NCI-H82 (cell line): ENCODE results near the gene OR2M3.
A peak's percentile ranks its signal among the peaks of the same experiment; 100 is the strongest.
"Not testable (repeated sequence)": the region's sequence is repeated elsewhere in the genome, so short reads cannot be mapped to it uniquely, and the experiment has no call there.

Experiments used
- DNase-seq: peaks from one replicate; lab custom pipeline; 2025; lab: John Stamatoyannopoulos, UW

Gene OR2M3, protein sequence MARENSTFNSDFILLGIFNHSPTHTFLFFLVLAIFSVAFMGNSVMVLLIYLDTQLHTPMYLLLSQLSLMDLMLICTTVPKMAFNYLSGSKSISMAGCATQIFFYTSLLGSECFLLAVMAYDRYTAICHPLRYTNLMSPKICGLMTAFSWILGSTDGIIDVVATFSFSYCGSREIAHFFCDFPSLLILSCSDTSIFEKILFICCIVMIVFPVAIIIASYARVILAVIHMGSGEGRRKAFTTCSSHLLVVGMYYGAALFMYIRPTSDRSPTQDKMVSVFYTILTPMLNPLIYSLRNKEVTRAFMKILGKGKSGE

DNA sequence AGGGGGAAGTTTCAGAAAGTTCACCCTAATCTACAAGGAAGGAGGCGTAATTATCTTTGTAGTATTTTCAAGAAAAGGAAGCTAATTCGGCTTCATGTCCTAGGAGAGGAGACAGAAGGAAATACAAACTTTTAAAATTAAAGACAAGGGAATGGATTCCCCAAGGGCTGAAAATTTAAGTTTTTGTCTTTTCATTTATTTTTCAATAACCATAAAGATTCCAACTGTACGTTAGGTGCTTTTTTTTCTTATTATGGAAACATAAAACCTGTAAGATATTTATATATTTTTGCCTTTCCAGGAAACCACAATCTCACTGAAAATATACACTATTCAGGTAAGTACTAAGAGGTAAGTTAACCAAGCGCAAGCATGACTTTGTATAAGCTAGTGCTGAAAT, at the start of gene OR2M3:
Gene OR2M3 (plus strand): TSS at position 301 of the 400 bp plus-strand sequence. CDS start 5,803 bp downstream, outside the sequence.
- DNase-seq: no peak

DNA sequence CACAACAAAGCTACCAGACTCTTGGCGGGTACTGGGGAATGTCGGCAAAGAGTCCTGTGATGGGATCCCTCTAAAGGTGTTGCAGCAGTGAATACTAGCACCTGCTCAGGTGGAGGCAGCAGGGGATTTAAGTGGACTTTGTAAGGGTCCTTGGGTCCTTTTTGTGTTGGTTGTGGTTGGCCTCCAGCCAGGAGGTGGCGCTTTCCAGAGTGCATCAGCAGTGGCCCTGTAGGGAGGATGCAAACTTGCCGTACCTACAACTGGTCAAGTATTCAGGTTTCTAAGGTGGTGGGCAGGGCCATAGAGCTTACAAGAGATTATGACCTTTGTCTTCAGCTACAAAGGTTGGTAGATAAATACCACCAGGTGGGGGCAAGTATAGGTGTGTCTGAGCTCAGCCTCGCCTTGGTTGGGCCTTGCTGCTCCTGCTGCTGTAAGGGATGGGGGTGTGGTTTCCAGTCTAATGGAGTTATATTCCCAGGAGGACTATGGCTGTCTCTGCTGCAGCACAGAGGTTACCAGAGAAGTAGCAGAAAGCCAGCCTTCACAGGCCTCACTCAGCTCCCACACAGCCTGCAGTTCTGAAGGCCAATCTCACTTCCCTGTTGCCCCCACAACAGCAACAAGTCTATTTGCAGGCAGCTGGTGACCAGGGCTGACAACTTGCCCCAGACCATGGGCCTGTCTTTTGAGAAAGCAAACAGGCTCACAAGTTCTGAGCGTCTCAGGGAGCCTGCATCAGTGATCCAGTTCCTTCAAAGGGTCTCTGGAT, 44.8 kb upstream of the OR2M3 start:
- no peak for DNase-seq

DNA sequence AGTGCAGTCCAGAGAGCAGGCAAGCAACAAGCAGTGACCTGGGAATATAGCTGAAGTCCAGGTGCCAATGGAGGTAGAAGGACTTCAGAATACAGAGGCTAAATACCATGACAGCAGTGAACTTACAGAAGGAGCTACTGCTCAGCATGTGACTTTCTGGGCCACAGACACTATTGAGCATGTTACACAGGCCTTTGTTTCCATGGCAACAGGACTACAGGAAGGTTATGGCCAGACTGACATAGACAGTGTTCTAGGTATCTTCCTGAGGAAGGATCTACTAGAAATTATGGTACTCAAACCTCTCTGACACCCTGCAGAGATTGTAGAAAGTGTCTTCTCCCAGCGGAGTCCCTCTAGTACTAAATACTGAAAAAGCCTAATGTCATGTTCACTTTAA, 41.1 kb upstream of the OR2M3 start:
- no peak for DNase-seq

DNA sequence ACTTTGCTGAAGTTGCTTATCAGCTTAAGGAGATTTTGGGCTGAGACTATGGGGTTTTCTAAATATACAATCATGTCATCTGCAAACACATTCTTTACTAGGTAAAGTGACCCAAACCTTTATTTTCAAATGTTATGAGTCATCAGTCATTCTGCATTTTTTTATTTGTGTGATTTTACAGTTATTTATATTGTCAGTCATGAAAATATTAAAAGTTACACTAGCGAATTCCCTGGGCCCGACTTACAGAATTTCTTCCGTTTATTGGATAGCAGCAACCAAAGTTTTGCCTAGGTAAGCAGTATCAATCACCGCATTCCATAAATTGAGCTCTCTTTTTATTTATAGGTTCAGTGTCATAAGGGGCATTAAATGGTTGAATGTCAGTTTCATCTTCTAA, 38.3 kb upstream of the OR2M3 start:
- no peak for DNase-seq

DNA sequence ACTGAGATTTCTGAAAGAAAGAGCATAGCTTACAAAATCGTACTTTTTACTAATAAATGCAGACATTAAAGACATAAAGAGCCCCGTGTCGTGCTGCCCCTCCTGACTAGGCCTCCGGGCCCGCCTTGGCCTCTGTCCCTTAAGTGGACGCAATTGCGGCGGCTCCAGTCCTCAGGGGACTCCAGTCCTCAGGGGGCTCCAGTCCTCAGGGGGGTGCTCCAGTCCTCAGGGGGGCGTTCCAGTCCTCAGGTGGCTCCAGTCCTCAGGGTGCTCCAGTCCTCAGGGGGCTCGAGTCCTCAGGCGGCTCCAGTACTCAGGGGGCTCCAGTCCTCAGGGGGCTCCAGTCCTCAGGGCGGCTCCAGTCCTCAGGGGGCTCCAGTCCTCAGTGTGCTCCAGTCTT, 33.0 kb upstream of the OR2M3 start:
- DNase-seq: no peak

DNA sequence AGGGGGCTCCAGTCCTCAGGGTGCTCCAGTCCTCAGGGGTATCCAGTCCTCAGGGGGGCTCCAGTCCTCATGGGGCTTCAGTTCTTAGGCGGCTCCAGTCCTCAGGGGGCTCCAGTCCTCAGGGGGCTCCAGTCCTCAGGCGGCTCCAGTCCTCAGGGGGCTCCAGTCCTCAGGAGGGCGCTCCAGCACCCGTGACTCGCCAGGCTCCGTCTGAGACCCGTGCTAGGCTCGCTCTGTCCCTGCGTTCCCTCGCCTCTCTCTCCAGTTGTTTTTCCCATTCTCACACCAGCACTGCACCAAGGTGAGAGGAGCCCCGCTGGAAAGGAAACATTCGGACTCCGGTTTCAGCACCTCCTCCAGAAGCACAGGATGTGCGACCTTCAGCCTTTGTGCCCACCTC, 31.9 kb upstream of the OR2M3 start:
- no peak for DNase-seq

DNA sequence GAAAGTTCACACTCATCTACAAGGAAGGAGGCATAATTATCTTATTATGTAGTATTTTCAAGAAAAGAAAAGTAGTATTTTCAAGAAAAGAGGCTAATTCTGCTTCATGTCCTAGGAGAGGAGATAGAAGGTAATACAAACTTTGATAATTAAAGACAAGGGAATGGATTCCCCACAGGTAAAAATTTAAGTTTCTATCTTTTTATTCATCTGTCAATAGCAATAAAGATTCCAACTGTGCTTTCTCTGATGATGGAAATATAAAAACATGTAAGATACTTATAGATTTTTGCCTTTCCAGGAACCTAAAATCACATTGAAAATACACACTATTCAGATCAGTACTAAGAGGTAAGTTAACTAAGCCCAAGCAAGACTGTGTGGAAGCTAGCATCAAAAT, 22.5 kb upstream of the OR2M3 start, which contains the start of gene OR2M2:
Gene OR2M2 (plus strand): TSS at position 301 of the 400 bp plus-strand sequence. CDS start 5,165 bp downstream, outside the sequence.
- DNase-seq: no peak

DNA sequence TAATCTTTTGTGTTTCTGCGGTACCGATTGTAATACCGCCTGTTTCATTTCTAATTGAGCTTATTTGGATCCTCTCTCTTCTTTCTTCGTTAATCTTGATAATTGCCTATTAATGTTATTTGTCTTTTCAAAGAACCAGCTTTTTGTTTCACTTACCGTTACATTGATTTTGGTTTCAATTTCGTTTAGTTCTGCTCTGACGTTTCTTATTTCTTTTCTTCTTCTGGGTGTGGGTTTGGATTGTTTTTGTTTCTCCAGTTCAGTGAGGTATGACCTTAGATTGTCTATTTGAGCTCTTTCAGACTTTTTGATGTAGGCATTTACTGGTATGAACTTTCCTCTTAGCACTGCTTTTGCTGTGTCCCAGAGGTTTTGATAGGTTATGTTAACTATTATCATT, 13.1 kb upstream of the OR2M3 start:
- DNase-seq: no peak

DNA sequence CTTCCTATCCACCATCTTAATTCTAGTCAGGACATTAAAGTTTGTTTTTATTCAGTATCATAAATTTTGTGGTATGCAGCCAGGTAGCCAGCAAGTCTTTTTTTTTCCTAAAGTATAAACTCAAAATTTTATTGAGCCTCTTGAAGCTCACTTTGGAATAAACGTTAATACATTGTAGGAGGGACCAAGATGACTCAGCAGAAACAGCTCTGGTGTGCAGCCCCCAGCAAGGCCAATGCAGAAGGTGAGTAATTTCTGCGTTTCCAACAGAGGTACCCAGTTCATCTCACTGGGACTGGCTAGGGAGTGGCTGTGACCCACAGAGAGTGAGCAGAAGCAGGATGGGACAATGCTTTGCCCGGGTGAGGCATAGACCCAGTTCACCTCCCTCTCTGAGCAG, 9.7 kb upstream of the OR2M3 start:
- DNase-seq: no peak

DNA sequence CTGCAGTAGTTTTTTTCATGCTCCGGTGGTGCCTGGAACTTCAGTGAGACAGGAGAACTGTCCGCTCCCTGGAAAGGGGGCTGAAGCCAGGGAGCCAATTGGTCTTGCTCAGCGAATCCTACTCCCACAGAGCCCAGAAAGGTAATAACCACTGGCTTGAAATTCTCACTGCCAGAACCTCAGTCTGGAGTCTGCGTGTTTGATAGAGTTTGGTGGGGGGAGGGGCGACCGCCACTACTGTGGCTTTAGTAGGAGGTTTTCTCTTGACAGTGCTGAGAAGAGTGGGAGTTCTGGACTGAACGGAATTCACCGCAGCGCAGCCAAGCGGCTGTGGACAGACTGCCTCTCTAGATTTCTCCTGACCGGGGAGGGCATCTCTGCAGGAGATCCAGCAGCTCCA, 8.0 kb upstream of the OR2M3 start:
- DNase-seq: no peak

DNA sequence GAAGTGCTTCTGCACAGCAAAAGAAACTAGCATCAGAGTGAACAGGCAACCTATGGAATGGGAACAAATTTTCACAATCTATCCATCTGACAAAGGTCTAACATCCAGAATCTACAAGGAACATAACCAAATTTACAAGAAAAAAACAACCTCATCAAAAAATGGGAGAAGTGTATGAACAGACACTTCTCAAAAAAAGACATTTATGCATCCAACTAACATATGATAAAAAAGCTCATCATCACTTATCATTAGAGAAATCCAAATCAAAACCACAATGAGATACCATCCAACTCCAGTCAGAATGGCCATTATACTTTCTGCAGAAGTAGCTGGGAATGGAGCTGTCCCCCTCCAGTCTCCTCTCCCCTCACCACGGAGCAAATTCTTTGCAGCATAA, 2.9 kb upstream of the OR2M3 start:
- DNase-seq: no peak

DNA sequence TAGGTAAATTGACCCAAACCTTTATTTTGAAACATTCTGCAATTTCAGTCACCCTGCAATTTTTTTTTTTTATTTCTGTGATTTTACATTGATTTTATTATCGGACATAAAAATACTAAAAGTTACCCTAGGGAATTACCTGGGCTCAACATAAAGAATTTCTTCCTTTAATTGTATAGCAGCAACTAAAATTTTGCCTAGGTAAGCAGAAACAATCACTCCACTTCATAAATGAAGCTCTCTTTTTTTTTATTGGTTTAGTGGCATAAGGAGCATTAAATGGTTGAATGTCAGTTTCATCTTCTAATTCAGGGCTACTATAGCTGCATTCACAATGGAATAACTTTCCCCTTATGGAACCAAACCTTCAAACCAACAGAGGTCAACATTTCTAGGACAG, 18.8 kb downstream of the OR2M3 start:
- no peak for DNase-seq

DNA sequence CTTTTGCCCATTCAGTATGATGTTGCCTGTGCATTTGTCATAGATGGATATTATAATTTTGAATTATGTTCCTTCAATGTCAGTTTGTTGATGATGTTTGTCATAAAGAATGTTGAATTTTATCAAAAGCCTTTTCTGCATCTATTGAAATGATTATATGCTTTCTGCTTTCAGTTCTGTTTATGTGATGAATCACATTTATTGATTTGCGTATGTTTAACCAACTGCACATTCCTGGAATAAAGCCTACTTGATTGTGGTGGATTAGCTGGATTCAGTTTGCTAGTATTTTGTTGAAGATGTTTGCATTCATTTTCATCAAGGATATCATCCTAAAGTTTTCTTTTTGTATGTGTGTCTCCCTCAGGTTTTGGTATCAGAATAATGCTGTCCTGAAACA, 28.5 kb downstream of the OR2M3 start:
- no peak for DNase-seq

DNA sequence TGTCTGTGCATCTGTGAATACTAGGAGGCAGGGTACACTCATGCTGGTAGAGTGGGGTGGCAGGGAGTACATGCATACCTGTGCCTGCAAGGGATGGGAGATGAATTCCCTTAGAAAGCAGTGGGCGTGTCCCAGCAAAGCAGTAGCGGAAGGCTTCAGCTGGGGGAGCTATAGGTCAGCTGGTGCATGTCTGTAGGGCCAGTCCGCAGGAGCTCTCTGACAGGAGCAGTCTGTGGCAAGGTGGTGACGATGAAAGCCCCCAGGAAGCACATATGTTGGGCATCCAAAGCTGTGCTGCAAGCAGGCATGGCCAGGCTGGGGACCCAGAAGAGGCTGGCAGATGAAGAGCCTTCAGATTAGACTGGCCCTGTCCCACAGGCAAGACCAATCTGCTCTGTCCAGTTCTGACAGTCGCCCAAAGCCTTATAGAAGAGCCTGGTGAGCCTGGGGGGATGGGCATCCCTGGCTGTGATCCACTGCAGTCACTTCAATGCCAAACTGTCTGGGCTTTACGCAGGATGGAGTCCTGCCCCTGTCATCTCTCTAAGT, 32.4 kb downstream of the OR2M3 start:
- no peak for DNase-seq

DNA sequence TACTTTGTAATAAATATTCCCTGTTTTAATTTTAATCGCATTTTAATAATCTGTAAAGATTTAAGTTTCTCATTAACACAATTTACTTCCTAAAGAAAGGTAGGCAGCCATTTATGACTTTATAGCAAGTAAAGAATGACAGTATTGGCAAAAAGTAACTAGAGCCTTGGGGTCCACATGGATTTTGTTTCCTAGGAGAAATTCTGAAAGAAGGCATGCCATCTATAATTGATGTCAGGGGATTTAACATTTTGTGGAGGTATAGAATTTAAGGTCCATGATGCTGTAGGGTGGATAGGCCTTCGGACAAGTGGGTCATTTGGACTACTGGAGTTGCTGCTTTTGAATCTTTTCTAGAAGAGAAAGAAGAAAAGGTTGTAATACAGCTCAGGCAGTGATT, 34.1 kb downstream of the OR2M3 start, which contains the start of gene OR2M4:
Gene OR2M4 (plus strand): TSS at position 301 of the 400 bp plus-strand sequence. CDS start 7,512 bp downstream, outside the sequence.
- DNase-seq: no peak

DNA sequence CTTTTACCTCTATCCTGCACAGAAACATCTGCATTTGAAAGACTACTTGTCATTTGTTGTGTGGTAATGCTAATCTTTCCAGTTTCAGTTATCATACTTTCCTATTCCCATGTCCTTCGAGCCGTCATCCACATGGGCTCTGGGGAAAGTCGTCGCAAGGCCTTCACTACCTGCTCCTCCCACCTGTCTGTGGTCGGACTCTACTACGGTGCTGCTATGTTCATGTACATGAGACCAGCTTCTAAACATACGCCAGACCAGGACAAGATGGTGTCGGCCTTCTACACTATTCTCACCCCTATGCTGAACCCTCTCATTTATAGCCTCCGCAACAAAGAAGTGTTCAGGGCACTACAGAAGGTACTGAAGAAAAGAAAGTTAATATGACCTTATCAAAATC, 42.4 kb downstream of the OR2M3 start:
- no peak for DNase-seq

DNA sequence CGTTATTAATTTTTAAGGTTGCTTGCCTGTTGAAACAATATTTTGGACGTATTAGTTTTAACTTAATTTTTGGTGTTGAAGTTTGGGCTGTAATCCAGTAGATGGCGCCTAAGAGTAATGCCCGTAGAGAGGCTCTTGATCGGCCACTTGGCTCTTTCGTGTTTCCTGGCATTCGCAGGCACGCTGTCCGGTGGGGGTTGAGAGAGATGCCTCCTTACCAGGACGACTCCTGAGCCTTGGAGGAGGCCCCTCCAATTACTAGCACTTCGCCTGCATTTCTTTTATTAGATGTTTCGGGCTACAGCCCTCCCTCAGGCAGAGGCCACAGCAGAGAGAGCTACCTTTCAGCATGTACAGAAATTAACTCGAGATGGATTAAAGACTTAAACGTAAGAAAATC, 46.1 kb downstream of the OR2M3 start:
- peak; percentile 74 for DNase-seq

DNA sequence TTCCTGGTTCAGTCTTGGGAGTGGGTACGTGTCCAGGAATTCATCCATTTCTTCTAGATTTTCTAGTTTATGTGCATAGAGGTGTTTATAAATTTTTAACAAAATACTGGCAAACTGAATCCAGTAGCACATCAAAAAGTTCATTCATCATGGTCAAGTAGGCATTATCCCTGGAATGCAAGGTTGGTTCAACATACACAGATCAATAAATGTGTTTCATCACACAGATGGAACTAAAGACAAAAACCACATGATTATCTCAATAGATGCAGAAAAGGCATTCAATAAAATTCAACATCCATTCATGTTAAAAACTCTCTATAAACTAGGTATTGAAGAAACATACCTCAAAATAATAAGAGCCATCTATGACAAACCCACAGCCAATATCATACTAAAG, 62.2 kb downstream of the OR2M3 start:
- not testable (repeated sequence) for DNase-seq
